ENCODE results near the gene IFNA8. TPM values are rescaled to one million over a fixed set of nuclear protein-coding genes. Genes with fewer than 3 reads are reported as not detected.

IFNA8 gene
- total RNA-seq, 1 experiment from 2014 or later, result not detected

DNA sequence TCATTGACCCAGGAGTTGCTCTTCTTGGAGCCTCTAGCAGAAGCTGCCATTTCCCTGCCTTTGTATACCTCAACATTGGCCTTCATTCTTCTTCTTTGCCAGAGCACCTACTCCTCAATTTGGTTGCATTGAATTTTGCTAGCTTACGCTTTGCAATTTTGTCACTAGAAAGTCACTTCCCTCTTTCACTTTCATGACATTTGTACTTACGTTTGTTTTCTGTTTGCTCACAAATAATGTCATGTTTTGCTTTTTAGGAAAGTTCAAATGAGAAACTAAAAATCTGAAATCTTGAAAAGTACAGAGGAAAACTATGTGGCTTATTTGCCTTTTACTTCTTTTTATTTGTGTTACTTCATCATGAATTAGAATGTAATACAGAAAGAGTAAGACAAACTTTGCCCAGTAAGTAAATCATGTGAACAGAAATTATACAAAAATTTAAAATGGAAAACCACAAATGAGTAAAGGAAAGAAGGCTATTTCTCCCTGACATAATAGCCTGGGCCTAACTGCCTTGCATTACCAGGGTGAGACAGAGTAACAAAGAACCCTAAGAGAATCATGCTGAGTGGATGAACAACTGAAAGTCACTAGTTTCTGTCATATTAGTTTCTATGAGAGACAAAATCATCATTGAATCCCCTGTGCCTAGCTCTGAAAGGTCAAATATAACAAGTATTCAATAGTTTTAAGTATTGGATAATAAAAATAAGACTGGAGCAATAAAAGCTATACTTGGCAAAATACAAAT lies 23.9 kb downstream of the IFNA8 start:
- TF ChIP-seq, protein P1, sequence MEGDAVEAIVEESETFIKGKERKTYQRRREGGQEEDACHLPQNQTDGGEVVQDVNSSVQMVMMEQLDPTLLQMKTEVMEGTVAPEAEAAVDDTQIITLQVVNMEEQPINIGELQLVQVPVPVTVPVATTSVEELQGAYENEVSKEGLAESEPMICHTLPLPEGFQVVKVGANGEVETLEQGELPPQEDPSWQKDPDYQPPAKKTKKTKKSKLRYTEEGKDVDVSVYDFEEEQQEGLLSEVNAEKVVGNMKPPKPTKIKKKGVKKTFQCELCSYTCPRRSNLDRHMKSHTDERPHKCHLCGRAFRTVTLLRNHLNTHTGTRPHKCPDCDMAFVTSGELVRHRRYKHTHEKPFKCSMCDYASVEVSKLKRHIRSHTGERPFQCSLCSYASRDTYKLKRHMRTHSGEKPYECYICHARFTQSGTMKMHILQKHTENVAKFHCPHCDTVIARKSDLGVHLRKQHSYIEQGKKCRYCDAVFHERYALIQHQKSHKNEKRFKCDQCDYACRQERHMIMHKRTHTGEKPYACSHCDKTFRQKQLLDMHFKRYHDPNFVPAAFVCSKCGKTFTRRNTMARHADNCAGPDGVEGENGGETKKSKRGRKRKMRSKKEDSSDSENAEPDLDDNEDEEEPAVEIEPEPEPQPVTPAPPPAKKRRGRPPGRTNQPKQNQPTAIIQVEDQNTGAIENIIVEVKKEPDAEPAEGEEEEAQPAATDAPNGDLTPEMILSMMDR (conservative IDR thresholded peaks at IDR 0.05), result no peak
- no peak overlapping the region for H3K4me3 Mint-ChIP-seq
- no peaks in the 10 kb centered on the region; a peak in 1 of 5 replicates for H3K9me3 Mint-ChIP-seq

More for the DNA sequence above, 23.9 kb downstream of the IFNA8 start:
- Histone ChIP-seq H3K9me3 (ENCODE audit: control insufficient read depth, low read depth, low read length) (no peaks in the 10 kb centered on the region), H4K91ac (ENCODE audit: insufficient read length, low read depth, low read length) (no peak overlapping the region), H2BK12ac (ENCODE audit: insufficient read length, low read depth, low read length) (no peak overlapping the region), H3K23me2 (ENCODE audit: insufficient read length, low read depth, low read length, poor library complexity, severe bottlenecking) (no peaks in the 10 kb centered on the region), H3K4me2 (ENCODE audit: insufficient read depth, insufficient read length, low read length) (no peak overlapping the region), H4K20me1 (ENCODE audit: control insufficient read depth, insufficient read depth, insufficient read length) (no peaks in the 10 kb centered on the region), H4K5ac (ENCODE audit: insufficient read length, low read depth, low read length) (no peak overlapping the region), H3K4me1 (ENCODE audit: insufficient read depth, low read length) (peaks cover 3% of the 10 kb centered on the region; the same call in 1 of the 2 replicates), H2BK5ac (ENCODE audit: insufficient read length, low read length) (no peak overlapping the region), H3K9ac (ENCODE audit: extremely low read depth, insufficient read length, low read length) (no peak overlapping the region), H2AK5ac (ENCODE audit: insufficient read length, low read length) (no peak overlapping the region), H3K27me3 (ENCODE audit: insufficient read depth, low read length) (no peaks in the 10 kb centered on the region), H3K27ac (ENCODE audit: insufficient read length, low read depth, low read length) (no peak overlapping the region), H4K8ac (replicated peaks; ENCODE audit: insufficient read length, low read depth, low read length) (no peak overlapping the region), H3K4ac (ENCODE audit: low read depth, low read length) (no peak overlapping the region), H3K56ac (ENCODE audit: insufficient read length, low read depth, low read length) (no peak overlapping the region), H3K18ac (ENCODE audit: insufficient read length, low read depth, low read length) (no peak overlapping the region), H3T11ph (ENCODE audit: low read length) (no peak overlapping the region), H3K14ac (ENCODE audit: insufficient read depth, low read length) (no peak overlapping the region), H2BK20ac (ENCODE audit: low read depth, low read length, poor library complexity, severe bottlenecking) (no peak overlapping the region), H2BK120ac (ENCODE audit: low read depth, low read length, poor library complexity, severe bottlenecking) (no peak overlapping the region), H3K79me2 (ENCODE audit: insufficient read depth, low read length) (no peaks in the 10 kb centered on the region), H2BK15ac (ENCODE audit: low read depth, low read length) (no peak overlapping the region), H3K79me1 (ENCODE audit: insufficient read depth, low read depth, low read length, poor library complexity, severe bottlenecking) (no peaks in the 10 kb centered on the region), H2AFZ (ENCODE audit: low read length) (no peak overlapping the region), H3K23ac (ENCODE audit: insufficient read length, low read depth, low read length) (no peak overlapping the region)
- WGBS (ENCODE audit: extremely low coverage, insufficient read length, low lambda C conversion rate), result no CpG with 5 or more reads among the region's 2 CpGs
- H3K4me1 Mint-ChIP-seq, result peaks cover 20 to 23% of the 10 kb centered on the region in 2 experiments
- no peak for DNase-seq
- H3K36me3 Mint-ChIP-seq (ENCODE audit: insufficient read depth in 1 of 3, low read depth in 3 of 3), result no peaks in the 10 kb centered on the region
- H3K27ac Mint-ChIP-seq, result no peak overlapping the region
- H3K27me3 Mint-ChIP-seq (ENCODE audit: low read depth), result no peaks in the 10 kb centered on the region
